HG02884 (cell line): ENCODE results near the gene DRAXIN.

ENCODE experiments used
- ATAC-seq: cut with Tn5 transposase; IDR thresholded peaks from one replicate; pipeline ENCODE4 v1.9.1; 2021; ENCODE audit warnings: mild to moderate bottlenecking, moderate library complexity; ENCODE audit not compliant: unreplicated experiment

Gene DRAXIN

DNA sequence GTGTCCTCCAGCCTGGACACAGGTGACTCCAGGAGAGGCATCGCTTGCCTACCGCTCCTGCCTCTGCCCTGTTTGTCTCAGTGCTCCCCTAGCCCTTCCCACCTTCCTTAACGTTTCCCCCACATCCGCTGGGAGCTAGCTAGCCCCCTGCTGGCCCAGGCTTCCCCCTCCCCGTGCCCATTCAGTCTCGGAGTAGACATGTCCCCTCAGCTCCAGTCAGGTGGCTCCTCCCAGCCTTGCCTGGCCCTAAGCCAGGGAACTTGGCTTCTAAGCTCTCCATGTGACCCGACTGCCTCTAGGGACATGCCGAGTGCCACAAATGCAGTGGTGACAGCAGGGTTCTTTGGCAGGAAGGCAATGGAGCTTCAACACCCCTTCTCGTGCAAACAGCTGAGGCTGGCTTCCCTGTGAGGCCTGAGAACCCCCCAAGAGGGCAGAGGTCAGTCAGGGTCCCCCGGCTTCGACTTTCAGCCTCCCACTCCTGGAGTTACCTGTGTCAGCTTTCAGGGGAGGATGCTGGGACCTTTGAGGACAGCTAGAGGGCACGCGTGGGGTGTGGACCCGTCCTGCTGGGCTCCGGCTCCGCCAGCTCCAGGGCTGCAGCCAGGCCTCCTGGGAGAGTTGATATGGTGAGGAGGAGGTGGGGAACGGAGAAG lies 16.2 kb downstream of the DRAXIN start:
- no peak for ATAC-seq

GRCh38 chr1:11708554-11709350 lies 17.2 kb downstream of the DRAXIN start:
- no peak for ATAC-seq

GRCh38 chr1:11711490-11711889 lies 20.0 kb downstream of the DRAXIN start:
- no peak for ATAC-seq

GRCh38 chr1:11712285-11712684 lies 20.8 kb downstream of the DRAXIN start:
- ATAC-seq: no peak

DNA sequence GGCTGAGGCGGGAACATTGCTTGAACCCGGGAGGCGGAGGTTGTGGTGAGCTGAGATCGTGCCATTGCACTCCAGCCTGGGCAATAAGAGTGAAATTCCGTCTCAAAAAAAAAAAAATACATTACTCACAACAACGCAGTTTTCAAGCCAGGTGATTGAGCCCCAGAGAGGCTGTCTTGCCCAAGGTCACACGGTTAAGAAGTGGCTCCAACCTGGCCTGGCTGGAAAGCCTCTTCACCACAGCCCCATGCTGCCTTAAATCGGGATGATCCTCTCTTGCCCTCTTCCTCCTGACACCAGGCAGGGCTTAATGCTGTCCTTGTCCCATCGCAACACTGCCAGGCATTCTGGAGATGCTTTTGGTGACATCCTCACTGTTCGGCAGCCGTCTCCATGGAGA lies 21.6 kb downstream of the DRAXIN start:
- ATAC-seq: no peak

GRCh38 chr1:11714831-11715575 lies 23.5 kb downstream of the DRAXIN start:
- ATAC-seq: no peak

- no peak for ATAC-seq
Observed at GRCh38 chr1:11719313-11720032, 28.0 kb downstream of the DRAXIN start.

- no peak for ATAC-seq
Observed at GRCh38 chr1:11720033-11720376, 28.5 kb downstream of the DRAXIN start.

DNA sequence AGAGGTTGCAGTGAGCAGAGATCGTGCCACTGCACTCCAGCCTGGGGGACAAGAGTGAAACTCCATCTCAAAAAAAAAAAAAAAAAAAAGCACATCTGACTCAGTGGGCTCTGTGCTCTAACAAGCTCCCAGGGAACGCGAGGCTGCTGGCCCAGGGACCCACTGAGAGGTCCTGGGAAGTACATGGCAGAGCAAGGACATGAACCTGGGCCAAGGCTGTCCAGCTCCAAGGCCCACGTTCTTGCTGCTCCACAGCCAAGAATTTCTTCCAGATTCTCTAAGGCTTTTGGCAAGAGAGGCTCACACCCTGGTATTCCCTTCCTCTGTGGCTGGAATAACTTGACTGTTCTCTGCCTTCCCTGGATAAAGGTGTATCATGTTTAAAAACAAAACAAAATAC lies 29.0 kb downstream of the DRAXIN start:
- ATAC-seq: no peak

DNA sequence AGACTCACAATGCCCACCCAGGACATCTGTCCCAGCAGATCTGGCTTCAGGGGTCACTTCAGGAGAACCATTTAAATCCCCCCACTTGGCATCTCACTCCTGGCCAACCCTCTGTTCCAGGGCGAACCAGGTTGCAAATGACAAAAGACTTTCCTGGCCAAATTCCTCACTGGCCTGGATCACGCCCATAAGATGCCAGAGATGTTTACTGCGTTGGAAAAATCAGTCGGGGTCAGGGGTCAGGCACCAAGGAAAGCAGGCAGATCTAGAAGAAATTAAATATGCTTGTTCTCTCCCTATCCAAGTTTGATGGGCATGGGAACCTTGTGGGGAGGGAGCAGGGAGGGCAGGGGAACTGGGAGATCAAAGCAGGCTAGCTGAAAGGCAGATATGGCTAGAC lies 29.8 kb downstream of the DRAXIN start:
- no peak for ATAC-seq

GRCh38 chr1:11722538-11722937 lies 31.0 kb downstream of the DRAXIN start:
- no peak for ATAC-seq

DNA sequence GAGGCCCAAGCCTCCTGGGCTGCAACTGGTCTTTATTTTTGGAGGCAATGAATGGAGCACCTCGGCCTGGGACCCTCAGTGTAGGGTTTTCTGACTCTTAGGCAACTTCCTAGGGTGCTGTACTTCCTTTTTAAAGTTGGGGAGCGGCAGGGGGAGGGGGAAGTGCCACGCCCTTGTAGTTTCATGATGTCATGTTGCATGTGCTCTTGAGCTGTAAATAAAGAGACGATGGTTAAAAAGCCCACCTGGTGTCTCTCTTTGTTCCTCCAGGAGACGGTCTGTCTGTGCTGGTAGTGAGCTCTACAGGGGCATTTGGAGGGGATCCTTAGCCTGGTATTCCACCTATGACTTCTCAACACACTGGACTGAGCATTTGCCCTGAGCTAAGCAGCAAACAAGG lies 34.1 kb downstream of the DRAXIN start:
- no peak for ATAC-seq

- no peak for ATAC-seq
Observed at GRCh38 chr1:11727119-11727518, 35.6 kb downstream of the DRAXIN start.

DNA sequence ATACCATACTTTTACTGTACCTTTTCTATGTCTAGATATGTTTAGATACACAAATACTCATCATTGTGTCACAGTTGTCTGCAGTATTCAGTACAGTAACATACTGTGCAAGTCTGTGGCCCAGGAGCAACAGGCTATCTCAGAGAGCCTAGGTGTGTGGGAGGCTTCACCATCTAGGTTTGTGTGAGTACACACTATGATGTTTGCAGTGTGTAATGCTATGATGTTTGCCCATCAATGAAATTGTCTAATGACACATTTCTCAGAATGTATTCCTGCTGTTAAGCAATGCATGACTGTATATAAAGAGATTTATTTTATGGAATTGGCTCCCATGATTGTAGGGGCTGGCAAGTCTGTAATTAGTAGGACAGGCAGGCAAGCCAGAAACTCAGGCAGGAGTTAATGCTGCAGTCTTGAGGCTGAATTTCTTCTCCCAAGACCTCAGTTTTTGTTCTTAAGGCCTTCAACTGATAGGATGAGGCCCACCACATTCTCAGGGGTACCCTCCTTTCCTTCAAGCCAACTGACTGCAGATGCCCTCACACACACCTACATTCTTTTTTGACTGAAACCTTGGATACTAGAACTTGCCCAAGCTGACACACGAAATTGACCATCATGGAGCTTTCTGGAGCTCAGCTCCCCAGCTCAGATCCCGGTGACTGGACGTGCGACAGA lies 36.8 kb downstream of the DRAXIN start:
- no peak for ATAC-seq

DNA sequence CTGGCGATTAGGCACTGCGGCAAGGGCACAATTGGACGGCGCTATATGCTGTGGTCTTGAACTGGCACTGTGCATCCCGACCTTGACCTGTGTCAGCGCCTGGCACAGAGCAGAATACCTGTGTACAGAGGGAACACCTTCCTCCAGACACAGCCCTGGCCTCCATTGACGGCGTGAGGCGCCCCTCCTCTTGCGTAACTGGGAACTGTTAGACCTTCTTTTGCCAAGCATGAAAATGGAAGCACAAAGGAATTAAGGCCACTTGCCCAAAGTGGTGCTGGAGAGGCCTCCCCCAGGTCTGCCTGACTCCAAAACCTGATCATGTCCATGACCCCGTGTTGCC lies 37.6 kb downstream of the DRAXIN start:
- no peak for ATAC-seq

DNA sequence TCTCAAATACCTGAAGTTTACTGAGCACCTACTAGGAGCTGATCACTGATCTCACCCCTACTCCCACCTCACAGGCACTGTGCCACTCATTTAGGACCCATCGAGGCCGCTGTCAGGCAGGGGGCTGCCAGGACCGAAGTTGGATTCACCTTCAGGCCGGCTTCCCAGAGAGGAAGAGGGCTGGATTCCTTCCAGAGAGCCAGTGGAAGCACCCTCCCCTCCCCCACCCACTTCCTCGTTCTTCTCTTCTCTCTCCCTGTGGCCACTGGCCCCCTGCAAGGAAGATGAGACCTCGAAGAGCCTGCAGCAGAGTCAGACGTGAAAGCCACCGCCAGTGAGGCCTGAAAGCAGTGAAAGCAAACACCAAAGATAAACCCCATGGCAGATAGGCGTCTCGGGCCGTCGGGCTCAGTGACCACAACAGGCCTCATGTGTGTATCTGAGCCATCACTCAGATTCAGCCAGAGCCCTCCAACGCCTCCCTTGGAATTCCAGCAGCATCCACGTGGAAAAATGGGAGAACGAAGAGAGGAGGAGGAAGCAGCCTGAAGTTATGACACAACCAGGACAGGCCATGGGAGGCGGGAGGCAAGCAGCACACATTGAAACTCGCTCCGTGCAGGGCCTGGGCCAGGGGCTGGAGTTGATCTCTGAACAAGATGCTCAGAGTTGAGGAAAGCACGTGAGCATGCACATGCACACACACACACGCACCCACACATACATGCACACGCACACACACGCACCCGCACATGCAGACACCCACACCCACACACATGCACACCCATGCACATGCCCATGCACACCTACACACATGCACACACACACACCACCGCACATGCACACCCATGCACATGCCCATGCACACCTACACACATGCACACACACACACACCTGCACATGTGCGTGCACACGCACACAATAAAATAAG lies 38.3 kb downstream of the DRAXIN start:
- no peak for ATAC-seq

GRCh38 chr1:11730429-11730891 lies 39.0 kb downstream of the DRAXIN start:
- no peak for ATAC-seq

DNA sequence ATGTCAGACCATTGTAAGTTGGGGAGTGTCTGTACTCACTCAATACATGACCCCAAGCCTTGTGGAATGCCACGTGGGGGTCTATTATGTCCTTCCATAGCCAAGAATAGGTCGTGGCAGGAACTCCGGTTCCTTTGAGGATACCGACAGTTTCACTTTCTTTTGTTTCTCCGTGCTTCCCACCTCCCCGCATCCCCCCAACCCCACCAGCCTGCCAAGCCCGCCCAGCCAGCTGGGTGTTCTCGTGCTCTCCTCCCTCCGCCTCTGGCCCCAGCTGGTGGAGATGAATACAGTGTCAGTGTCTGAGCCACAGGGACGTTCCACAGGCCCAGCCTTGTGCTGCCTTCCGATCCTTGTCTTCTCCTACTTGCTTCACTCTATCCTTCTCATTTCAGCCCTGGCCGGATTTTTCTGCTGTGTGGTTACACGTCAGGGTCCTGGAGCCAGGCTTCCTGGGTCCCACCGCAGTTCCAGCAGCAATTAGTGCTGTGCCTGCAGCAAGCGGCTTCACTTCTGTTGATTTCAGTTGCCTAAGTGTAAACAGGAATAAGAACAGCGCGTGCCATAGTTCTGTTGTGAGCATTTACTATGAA lies 40.3 kb downstream of the DRAXIN start:
- ATAC-seq: no peak

DNA sequence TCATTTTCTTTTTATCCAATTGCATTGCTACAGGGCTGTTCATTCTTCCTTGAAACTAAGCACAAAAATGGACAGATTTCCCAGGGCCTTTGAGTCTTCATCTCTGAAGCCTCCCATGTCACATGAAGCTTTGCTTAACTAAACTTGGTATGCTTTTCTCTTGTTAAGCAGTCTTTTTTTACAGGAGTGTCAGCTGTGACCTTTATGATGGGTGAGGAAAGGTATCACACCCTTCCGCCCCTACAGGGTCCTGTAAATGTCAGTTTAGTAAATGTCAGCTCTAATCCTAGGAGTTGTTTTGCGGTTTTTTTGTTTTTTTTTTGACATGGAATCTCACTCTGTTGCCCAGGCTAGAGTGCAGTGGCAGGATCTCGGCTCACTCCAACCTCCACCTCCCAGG lies 41.8 kb downstream of the DRAXIN start:
- no peak for ATAC-seq
